ENCODE measurements around the gene ZNF492.
"Not testable (repeated sequence)": the region's sequence is repeated elsewhere in the genome, so short reads cannot be mapped to it uniquely, and the experiment has no call there.

Gene ZNF492

GRCh38 chr19:22617614-22618320 lies 16.4 kb upstream of the ZNF492 start:
- no peak for DNase-seq

DNA sequence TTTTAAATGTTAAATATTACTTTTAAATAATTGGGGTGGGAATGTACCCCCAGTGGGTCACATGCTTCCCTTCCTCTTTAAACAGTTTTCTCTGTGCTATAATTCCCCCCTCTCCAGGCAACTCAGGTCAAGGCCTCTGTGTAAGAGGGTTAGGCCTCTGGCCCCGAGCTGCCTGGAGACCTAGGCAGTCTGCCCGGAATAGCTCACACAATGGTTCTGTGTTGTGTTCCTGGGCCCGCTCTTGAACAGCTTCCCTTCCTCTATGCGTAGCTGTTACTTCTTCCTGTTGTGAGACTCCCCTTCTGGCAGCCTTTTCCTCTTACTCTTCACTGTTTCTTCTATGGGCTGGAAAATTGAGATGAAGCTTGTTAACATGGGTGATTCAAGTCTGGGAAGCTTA lies 14.8 kb upstream of the ZNF492 start:
- no peak for DNase-seq

GRCh38 chr19:22619932-22620331 lies 14.2 kb upstream of the ZNF492 start:
- DNase-seq, result no peak

DNA sequence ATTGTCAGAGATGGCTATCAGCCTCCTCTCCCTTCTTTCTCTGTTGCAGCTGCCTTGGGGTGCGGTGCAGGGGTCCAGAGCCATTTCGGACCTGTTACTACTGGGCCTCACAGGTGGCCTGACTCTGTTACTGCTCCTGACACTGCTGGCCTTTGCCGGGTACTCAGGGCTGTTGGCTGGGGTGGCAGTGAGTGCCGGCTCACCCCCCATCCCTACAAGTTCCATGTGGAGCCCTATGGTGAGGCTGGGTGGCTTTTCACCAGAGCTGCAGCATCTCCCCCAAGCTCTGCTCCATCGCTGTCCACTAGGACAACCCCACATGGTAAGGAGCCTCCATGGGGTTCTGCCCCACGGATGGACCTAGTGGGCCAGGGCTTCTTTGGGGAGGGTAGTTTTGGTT lies 13.7 kb upstream of the ZNF492 start:
- no peak for DNase-seq

DNA sequence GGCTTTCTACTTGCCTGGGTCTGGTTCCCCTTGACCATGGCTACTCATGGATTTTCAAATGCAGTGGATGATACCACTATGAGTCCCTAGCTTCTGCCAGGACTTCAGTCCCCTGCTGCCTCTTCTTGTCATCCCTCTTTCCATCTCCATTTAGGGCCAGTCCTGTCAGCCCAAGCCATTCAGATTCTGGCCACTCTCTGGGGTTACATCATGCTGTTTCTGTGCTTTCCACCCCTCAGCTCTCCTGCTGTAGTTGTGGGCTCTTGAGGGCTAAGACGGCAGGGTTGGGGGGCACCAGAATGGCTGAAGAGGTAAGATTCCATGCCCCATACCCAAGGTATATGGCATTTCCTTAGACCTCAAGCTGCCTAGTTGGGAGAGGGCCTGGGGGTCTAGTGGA lies 13.2 kb upstream of the ZNF492 start:
- no peak for DNase-seq

GRCh38 chr19:22622020-22622419 lies 12.1 kb upstream of the ZNF492 start:
- no peak for DNase-seq

DNA sequence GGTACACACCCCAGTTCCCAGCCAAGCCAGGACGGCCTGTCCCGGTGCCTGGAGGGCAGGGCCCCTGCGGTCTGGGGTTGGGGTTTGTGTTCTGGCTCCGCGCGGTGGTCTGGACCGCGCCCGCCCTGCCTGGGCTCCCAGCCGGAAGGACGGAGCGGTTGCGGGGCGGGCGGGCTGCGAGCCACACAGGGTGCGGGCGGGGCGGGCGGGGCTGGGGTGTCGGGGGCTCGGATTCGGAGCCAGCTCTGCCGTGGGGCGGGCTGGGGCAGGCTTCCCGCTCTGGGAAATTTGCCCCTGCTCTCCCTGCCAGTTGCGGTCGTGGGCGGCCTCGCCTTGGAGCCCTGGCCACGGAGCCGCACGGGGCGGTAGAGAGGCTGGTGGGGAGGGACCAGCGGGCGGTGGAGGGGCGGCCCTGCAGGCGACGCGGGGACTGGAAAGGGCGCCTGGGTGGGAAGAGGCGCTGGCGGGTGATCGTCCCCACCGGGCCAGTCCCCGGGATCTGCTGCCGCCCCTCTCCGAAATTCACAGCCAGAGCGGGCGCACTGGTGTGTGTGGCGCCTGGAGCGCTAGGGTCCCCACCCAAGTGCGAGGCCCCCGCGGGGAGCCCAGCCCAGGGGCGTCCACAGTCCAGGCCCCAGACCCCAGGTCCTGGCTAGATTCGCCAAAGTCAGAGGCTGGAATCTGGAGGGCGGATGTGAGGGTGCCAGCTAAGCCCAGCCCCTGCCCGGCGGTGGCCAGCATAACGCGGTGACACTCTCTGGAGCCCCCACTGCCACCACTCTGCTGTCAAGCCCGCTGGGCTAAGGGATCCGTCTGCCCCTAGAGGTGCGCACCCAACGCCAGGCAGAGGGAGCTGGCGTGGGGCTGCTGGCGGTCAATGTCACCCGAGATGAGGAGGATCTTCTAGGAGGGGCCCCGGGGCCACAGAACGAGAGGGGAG lies 11.0 kb upstream of the ZNF492 start:
- DNase-seq, result no peak

GRCh38 chr19:22623841-22624221 lies 10.3 kb upstream of the ZNF492 start:
- no peak for DNase-seq

- no peak for DNase-seq
These were observed 8.7 kb upstream of the ZNF492 start for GRCh38 chr19:22625266-22626035.

- no peak for DNase-seq
These were observed 6.6 kb upstream of the ZNF492 start for GRCh38 chr19:22627526-22627925.

GRCh38 chr19:22628401-22628800 lies 5.7 kb upstream of the ZNF492 start:
- DNase-seq, result no peak

DNA sequence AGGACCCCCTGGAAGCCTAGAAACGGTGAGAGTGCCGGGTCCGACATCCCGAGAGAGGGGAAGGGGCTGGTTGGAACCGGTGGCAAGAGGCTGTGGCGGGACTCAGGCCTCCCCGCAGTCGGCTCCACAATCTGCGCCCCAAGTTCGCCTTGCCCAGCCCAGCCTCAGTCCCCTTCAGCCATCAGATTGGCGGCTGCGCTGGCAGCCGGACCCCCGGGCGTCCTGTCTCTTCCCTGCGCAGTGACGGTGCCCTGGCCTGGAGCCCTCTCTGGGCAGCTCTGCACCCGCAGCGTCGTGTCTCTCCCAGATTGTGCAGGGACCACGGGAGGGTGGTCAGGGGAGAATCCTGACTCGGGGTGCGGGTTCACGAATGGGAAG lies 315 bp downstream of the ZNF492 start:
- no peak for DNase-seq

- not testable (repeated sequence) for DNase-seq
These were observed 51.4 kb downstream of the ZNF492 start for GRCh38 chr19:22685493-22685892.

- DNase-seq, result not testable (repeated sequence)
These were observed 68.5 kb downstream of the ZNF492 start for GRCh38 chr19:22702661-22703060.

DNA sequence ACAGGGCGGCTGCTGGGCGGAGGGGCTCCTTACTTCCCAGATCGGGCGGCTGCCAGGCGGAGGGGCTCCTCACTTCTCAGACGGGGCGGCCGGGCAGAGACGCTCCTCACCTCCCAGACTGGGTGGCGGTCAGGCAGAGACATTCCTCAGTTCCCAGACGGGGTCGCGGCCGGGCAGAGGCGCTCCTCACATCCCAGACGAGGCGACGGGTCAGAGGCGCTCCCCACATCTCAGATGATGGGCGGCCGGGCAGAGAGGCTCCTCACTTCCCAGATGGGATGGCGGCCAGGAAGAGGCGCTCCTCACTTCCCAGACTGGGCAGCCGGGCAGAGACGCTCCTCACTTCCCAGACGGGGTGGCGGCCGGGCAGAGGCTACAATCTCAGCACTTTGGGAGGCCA lies 69.0 kb downstream of the ZNF492 start:
- DNase-seq, result not testable (repeated sequence)

DNA sequence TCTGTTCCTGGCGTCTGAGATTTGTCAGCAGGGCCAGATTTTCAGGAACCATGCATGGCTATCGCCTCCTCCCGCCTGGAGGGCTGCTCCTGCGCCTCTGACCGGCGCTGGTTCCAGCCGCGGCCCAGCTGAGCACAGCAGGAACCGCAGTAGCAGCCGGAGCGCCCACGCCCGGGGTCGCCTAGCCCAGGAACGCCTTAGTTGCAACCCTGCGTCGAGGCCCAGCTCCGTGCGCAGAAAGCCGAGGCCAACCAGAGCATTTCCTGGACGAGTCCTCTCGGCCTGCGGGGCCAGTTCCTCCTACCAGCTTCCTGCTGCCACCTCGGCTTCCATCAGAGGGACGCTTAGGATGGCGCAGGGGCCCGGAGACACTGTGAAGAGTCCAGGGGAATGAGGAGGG lies 74.9 kb downstream of the ZNF492 start:
- no peak for DNase-seq

Data from GF-D8 (cell line).